HG03025 (cell line): ENCODE measurements around the gene RAB43.

Experiments used
- ATAC-seq: cut with Tn5 transposase; IDR thresholded peaks from one replicate; pipeline ENCODE4 v1.9.1; 2021; ENCODE audit warnings: mild to moderate bottlenecking, moderate library complexity; ENCODE audit not compliant: unreplicated experiment, low FRiP score

Gene RAB43

DNA sequence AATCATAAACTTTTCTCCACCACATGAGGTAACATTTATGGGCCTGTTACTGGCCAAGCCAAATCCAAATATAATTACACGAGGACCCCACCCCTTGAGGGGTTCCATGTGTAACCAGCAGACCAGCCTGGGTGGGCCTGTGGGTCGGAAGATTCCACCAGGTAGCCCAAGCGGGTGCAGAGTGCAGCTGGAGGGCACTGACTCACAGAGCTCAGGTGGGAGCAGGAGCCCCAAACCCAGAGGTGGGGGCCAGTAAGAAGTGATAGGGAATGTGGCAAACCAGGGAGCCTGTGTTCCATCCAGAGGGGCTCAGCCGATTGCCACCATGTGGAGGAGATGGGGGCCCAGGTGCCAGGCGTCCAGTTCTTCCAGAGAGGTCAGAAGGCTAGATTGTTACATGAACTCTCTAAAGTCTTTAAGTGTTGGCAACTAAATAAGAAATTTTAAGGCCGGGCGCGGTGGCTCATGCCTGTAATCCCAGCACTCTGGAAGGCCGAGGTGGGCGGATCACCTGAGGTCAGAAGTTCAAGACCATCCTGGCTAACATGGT is 58.4 kb downstream of the RAB43 start:
- no peak for ATAC-seq

DNA sequence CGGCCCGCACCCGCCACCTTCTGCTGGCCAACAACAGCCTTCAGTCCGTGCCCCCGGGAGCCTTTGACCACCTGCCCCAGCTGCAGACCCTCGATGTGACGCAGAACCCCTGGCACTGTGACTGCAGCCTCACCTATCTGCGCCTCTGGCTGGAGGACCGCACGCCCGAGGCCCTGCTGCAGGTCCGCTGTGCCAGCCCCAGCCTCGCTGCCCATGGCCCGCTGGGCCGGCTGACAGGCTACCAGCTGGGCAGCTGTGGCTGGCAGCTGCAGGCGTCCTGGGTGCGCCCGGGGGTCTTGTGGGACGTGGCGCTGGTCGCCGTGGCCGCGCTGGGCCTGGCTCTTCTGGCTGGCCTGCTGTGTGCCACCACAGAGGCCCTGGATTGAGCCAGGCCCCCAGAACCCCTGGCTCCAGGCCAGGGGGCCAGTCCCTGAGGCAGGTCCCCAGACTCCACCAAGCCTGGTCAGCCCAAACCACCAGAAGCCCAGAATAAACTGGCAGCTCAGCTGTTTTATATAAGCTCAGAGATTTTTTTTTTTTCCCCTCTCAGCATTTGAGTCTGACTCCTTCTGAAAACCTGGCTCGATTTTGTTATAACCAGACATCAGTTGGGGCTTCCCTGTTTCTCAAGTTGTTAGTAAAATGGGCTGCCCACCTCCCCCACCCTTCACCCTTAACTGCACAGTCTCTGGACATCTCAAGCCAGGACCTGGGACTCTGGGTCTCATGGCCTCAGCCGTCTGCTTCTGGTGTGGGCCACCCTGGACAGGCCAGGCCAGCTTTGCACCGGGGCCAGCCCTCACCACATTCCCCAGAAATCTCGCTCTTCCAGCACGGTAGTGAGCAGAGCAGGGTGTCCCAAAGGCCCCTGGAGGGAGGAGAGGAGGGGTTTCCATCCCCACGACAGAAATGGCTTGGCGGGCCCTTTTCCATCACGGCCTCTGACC is 59.4 kb downstream of the RAB43 start:
- ATAC-seq, result no peak

DNA sequence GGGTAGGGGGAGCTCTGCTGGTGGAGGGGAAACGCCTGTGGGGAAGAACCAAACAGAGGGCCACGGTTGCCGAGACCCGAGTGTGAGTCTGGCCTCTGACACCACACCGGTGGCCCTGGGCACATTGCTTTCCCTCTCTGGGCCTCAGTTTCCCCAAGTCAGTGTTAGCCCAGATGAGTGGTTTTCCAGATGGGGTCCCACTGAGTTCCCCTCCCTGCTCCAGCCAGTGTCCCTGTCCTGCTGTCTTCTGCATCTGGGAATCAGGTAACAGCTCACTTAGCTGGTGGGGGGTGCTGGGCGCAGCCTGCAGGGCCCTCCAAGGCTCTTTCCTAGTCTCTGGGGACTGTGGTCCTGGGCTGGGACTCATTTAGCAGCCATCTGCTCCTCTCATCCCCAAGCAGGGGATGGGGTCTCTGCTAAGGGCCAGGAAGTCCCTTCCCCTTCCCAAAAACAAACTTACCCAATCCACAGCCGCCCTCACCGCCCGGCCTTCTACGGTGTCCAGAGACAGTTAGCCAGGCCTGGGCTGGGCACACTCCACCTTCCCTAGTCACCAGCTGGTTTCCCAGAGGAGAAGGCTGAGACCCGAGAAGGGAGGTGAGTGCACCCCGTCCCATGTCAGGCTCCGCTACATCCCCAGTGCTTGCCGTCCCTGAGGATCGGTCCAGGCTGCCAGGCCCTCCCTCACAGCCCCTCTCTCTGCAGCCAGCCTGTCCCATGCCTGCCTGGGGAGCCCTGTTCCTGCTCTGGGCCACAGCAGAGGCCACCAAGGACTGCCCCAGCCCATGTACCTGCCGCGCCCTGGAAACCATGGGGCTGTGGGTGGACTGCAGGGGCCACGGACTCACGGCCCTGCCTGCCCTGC is 60.3 kb downstream of the RAB43 start:
- no peak for ATAC-seq

DNA sequence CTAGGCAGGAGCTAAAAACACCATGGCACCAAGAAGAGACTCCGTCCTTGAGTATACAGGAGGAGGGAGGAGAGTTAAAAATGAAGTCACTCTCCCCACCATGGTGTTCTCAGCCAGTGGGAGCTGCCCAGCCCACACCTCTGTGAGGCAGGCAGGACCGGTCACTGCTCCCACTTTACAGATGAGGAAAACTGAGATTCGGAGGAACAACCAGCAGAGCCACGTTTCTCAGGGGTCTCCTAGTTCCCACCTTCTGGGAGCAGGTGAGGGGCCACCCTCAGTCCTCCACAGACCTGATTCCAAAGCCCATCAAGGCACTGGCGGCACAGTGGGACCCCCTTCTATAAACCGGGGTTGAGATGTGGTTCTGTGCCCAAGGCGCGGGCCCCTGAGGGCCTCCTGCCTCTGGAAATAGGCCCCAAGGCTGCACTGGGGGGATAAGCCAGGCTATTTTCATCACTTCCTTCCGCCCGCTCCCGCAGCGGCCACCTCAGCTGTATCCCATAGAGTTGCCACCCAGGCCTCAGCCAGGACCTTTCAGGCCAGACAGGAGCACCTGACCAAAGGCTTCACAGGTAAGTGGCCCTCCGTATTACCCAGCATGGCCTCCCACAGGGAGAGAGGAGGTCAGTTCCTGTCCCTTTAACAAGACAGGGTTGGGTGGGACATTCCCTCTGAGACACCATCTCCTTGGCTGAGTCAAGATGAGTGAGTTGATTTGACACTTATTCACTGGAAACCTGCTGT is 61.2 kb downstream of the RAB43 start, which contains the start of gene GP9:
Gene GP9 (plus strand): TSS at position 504 of the 747 bp plus-strand sequence. CDS start 961 bp downstream, outside the sequence.
- no peak for ATAC-seq

DNA sequence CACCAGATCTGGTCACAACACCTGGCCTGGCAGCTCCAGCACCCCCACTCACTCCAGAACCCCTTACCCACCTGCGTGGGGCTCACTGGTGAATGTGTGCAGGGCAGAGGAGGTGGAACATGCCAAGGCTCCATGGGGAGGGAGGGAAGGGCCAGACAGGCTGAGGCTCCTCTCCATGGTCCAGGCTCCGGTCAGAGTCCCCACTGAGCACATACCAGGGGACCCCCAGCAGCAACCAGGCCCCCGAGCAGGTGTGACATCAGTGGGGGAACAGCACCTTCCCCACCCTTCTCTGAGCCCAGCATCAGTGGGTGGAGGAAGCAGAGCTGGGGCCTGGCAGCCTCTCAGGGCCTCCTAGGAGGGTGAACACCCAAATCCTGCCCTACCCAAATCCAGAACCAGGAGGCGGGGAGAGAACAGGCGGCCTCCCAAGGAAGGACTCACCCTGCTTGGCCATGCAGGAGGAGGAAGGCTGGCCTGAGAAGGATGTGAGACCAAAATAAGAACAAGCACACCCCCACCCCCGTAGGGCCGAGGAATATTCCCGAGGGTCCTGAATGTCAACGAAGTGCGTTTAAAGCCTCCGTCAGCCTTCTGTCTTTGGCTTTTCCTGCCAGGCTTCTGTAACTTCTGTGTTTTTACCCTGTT is 62.2 kb downstream of the RAB43 start:
- no peak for ATAC-seq

DNA sequence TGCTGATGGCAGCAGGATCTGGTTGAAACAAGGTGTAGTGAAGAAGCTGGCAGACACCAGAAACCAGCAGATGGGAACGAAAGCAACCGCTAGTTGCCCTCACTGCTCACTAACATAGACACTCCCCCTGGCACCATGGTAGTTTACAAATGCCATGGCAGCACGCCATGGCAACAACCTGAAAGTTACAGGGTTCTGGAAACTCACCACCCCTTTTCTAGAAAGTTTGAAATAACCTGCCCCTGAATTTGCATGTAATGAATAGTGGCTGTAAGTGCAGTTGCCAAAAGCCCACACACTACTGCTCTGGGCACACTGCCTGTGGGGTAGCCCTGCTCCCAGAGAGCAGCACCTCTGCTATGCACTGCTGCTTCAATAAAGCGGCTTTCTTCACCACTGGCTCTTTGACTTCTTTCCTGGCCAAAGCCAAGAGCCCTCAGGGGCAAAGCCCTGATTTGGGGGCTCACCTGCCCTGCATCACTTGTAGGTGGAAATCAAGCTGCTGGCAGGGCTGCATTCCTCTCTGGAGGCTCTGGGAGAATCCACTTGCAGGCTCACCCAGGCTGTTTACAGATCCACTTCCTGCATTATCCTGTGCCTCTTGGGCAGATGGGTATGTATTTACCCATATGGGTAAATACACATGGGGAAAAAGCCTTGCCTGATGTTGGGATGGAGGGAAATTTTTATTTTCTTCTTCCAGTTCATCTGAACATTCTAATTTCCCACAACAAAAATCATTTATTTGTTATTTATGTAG is 63.0 kb downstream of the RAB43 start:
- no peak for ATAC-seq

DNA sequence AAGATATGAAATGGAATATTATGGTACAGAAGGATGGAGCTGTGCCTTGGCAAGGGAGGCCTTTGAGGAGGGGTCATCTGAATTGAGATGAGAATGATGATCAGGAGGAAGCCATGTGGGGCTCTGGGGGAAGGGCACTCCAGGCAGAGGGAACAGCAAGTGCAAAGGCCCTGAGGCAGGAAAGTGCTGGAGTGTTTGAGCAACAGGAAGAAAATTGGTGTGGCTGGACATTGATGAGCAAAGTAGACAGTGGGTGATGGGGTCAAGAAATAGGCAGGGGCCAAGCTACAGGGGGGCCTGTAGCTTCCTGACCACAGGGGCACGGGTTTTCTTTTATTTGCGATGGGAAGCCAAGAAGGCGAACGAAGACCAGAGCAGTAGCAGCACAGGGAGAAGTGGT is 64.4 kb downstream of the RAB43 start:
- no peak for ATAC-seq

DNA sequence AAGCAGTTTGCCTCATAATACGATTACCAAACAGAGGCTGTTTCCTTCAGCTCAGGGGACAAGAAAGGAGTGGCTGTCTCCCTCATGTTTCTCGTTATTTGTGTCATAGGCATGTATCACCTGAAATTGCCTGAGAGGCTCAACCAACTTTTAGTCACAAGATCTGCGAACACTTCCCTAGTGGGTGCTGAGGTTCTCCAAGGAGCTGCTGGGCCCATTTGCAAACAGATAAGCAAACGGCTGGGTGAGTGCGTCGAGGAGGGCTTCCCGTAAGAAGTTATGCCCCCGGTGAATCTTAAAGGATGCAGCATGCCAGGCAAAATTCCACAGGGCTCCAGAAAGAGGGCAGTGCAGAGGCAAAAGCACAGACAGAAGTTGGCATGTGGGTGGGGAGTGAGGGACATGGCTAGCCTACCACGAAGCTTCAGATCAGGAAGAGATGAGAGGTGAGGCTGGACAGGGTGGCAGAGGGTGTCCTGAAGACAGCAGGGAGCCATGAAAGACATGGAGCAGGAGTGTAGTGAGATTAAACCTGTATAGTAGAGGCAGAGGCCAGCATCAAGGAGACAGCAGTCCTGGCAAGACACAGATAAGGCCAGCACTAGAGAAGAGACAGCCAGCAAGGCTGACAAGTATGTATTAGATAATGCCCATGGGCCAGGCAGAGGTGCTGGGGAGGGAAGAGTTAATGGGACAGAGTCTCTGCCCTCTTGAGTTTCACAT is 65.0 kb downstream of the RAB43 start:
- ATAC-seq, result no peak

DNA sequence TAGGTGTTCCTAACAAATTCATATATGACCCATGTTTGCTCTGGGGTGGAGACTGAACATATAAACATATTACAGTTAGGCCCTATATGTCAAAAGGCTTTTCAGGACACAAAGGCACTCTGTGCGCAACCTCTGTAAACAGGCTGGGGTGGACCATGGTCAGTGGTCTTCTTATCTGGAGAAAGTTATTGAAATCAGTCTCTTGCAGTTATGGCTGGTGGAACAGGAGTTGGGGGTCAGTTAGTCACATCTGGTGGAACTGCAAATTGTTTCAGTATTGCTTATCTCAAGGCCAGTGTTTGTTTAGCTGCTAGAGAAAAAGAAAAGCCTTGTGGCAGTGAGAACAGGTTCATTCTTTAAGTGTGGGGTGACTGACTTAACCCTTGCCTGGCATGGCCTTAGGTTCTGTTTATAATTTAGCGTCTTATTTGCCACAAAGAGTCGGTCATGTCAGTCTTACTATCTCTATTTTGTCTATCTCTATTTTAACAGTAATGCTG is 66.9 kb downstream of the RAB43 start:
- no peak for ATAC-seq

DNA sequence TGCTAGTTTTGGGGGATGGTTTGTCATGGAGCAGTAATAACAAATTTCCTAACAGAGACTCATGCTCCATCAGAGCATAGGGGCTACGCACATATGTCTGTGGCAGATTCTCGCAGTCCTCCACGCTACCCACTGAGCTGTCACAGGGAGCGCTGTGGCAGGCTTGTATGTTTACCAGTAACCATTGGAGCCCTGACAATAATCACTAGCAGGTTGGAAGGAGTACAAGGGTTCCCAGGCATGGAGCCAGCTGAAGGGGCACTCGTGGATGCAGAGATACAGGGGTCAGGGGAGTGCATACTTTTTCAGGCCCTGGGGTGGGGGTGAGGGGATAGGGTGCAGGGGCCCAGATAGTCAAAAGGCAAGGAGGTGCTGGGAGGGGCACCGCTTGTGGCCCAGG is 68.9 kb downstream of the RAB43 start:
- no peak for ATAC-seq

DNA sequence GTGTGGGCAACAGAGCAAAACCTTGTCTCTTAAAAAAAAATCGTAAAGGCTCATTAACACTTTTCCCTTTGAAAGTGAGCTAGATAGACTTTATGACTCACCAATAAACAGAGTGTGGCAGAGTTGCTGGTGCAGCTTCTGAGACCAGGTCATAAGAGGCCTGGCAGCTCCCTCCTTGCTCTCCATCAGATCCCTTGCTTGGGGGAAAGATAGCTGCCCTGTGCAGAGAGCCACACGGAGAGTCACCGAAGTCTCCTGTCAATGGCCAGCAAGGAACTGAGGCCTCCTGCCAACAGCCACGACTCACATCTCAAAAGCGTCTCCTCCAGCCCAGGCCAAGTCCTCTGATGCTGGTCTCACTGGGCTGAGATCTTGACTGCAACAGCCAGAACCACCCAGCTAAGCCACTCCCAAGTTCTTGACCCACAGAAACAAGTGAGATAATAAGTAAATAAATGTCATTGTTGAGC is 69.7 kb downstream of the RAB43 start:
- ATAC-seq, result no peak

DNA sequence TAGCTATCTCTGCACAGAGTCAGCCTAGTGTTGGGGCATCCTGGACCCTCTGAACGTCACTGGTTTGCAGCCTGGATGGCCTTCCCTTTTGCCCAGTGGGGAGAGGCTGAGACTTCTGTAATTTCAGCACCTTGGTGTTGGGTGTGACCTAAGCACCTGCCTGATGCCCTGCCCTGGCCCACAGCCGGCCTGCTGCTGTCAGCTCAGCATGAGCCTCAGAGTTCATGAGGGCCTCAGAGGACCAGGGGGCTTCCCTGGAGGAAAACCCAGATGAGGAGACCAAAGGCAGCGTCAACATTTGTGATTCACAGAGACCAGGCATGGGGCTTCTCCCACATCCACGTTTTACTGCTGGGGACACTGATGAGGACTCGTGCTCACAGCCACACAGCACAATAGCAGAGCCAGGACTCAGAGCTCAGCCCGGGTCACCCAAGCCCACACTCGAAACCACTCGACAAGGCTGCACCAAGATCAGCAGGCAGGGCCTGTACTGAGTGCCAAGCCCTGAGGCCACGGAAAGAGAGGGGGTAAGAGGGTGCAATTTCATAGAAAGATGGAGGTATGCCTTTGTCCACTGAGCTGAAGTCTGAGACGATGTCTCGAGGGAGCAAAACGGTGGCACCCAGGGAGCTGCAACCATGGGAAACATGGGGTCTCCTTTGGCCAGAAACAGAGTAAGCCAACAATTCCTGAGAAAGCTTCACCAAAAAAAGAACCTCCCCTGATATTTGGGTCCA is 70.9 kb downstream of the RAB43 start:
- no peak for ATAC-seq

DNA sequence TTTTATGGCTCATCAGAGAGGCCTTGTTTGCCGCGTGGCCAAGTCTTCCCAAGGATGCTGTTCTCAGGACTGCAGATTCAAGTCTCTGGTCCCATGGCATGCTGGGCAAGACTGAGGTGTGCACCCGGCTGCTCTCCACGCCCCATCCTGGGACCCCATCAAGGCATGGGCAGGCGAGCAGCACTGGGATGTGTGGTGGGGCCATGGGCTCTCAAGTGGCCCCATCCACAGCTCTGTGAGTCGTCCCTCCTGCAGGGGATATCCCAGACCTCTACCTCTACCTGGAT is 74.1 kb downstream of the RAB43 start:
- ATAC-seq, result no peak

DNA sequence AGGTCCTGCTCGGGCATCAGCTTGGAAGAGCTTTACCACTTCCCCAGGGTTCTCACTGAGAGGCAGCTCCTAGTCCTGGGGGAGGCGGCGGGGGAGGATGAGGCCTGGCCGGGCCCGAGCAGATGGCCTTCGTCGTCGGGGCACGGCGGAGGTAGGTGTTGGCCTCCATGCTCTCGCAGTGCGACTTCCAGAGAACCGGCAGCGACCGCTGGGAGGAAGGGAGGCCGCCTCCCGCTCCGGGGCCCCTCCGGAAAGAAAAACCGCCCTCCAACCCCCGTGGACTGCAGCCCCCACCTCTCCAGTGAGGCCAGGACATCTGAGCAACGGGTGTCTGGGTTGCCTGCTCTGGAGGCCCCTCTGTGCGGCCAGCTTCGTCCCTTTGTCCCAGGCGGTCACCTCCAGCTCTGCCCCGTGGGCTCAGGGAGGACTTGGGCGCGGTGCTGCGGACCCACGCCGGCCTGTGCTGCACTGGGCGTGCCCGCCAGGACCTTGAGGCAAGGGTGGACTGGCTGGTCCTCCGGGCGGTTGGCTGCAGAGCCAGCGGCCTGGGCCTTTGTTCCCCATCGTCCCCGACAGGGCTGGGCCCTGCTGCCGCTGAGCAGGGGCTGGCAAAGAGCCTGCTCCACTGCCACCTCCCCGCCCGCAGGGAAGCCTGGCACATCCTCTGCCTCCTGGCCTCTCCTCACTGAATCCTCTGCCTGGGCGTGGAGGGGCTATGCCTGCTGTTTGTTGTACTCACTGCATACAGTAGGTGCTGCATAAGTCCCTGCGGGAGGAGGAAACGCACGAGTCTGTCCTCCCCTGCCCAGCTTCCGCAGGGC is 74.7 kb downstream of the RAB43 start:
- no peak for ATAC-seq

DNA sequence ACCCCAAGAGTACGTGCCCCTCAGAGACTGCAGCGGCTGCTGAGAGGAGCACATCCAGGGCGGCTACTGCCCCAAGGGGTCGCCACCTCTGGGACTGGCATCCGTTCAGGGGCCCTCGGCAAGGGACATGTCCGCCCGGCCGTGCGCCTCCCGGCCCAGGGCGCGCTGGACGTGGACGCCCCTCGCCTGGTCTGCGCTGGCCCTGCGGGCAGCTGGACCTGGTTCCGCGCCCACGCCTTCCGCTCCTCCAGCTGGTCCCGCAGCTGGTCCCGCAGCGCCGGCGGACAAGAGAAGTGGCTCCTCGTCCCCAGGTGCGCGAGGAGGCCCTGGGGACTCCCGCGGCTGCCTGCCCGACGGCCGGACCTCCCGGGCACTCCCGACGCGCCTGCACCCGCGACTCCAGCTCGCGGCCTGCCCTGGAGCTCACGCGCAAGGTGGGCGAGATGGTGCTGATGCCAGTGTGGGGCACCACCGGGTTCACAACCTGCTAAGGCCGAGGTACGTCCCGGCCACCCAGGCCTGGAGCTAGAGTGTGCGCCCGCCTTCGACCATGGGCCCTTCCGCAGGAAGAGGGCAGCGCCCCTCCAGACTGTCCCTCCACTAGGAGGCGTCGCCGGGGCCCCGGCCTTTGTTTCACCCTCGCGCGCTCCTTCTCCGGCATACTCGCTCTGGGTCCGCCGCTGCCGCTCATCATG is 75.4 kb downstream of the RAB43 start:
- ATAC-seq, result no peak

DNA sequence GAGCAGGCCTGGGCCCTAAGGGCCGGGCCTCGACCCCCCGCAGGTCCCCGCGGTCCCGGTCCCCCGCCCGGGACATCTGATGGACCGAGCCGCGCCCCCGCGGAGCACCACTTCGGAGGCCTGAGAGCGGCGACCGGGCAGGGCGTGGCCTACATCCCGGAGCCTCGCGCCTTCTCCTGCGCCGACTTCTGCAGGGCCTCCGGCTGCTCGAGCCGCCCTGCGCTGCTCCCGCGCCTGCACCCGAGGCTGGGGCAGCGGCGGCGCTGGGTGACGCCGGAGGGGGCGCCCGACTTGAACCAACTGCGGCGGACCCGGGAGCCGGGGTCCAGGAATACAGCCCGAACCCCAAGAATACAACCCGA is 75.9 kb downstream of the RAB43 start:
- no peak for ATAC-seq
